Panc1 (cell line): ENCODE results near the gene SVIL. TPM values are rescaled to one million over a fixed set of nuclear protein-coding genes. Genes with fewer than 3 reads are reported as not detected.
"Not testable (repeated sequence)": the region's sequence is repeated elsewhere in the genome, so short reads cannot be mapped to it uniquely, and the experiment has no call there.

Source experiments
- ATAC-seq: fragments of 200-7000 bp; cut with Tn5 transposase; 2 replicates; pipeline ENCODE4 v1.9.1; 2020; ENCODE audit warnings: mild to moderate bottlenecking, moderate library complexity
- BruUV-seq: library from RNA; stranded (reverse); fragments of 400-500 nt; replicated peaks from 2 replicates; lab custom pipeline; 2021; lab: Mats Ljungman, UMichigan
- CTCF ChIA-PET: fragments of 300-600 bp; sonication (Branson Sonifier 250); formaldehyde crosslinking; loops from one replicate; lab custom pipeline; 2022; ENCODE audit warnings: antibody characterized with exemption; lab: Charles Lee
- POLR2A ChIA-PET: fragments of 300-600 bp; sonication (Branson Sonifier 250); formaldehyde crosslinking; loops from one replicate; lab custom pipeline; 2022; ENCODE audit warnings: antibody characterized with exemption; lab: Charles Lee
- DNase-seq: peaks from one replicate; pipeline ENCODE4 v3.0.0-alpha.2; 2010; ENCODE audit warnings: low read depth, low spot score
- H3K27ac ChIP-seq: 2 replicates; pipeline ENCODE4 v1.5.1; 2011; ENCODE audit warnings: mild to moderate bottlenecking, low read length, inconsistent platforms
- H3K27me3 ChIP-seq: fragments of 200-500 bp; sonication (Bioruptor generic); 2 replicates; pipeline ENCODE4 v1.6.0; 2014; ENCODE audit warnings: low read length, inconsistent platforms; ENCODE audit not compliant: control insufficient read depth, insufficient read depth
- H3K36me3 ChIP-seq: fragments of 200-500 bp; sonication (Bioruptor generic); 2 replicates; pipeline ENCODE4 v1.5.1; 2014; ENCODE audit warnings: inconsistent platforms, mild to moderate bottlenecking, low read length, moderate library complexity; ENCODE audit not compliant: control insufficient read depth, insufficient read depth
- H3K4me1 ChIP-seq: 2 replicates; pipeline ENCODE4 v1.5.1; 2011; ENCODE audit warnings: inconsistent platforms, mild to moderate bottlenecking, low read length, moderate library complexity; ENCODE audit not compliant: control insufficient read depth, insufficient read depth
- H3K4me3 ChIP-seq, 2 experiments: 2 replicates each; pipeline ENCODE4 v1.5.1; 2011 to 2012; ENCODE audit warnings: low read depth in 2 of 2, low read length in 2 of 2, mild to moderate bottlenecking in 2 of 2, inconsistent platforms in 1 of 2, moderate library complexity in 1 of 2
- H3K9me3 ChIP-seq: fragments of 200-500 bp; sonication (Bioruptor generic); 2 replicates; pipeline ENCODE4 v1.5.1; 2014; ENCODE audit warnings: low read depth, mild to moderate bottlenecking, inconsistent platforms, low read length, moderate library complexity; ENCODE audit not compliant: control insufficient read depth, insufficient read depth
- POLR2AphosphoS5 ChIP-seq: IDR thresholded peaks from 2 replicates; pipeline ENCODE4 v1.6.1; 2012; ENCODE audit warnings: mild to moderate bottlenecking, low read depth, low read length, moderate library complexity
- REST ChIP-seq, 2 experiments: IDR thresholded peaks; 2 replicates each; pipeline ENCODE4 v1.6.1; 2011 to 2012; ENCODE audit warnings: low read depth in 2 of 2, control low read depth in 1 of 2, low read length in 1 of 2, mild to moderate bottlenecking in 1 of 2, moderate library complexity in 1 of 2; ENCODE audit not compliant: insufficient read depth in 1 of 2
- SIN3A ChIP-seq: IDR thresholded peaks from 2 replicates; pipeline ENCODE4 v1.6.1; 2012; ENCODE audit warnings: low read depth, mild to moderate bottlenecking, low read length, moderate library complexity, borderline replicate concordance; ENCODE audit not compliant: insufficient read depth
- TCF7L2 ChIP-seq: IDR thresholded peaks from 2 replicates; pipeline ENCODE4 v1.6.1; 2011; ENCODE audit warnings: mild to moderate bottlenecking, low read depth, low read length, inconsistent platforms
- in situ Hi-C: cut with HindIII; loops from 2 replicates; pipeline ENCODE4 v1.10.0; 2016; ENCODE audit warnings: low sequenced_read_pairs, low pct_unique_long_range_greater_than_20kb
- intact Hi-C: fragments of 100-400 bp; cut with micrococcal nuclease; formaldehyde crosslinking; loops from one replicate; pipeline ENCODE4 v1.10.0; 2022; ENCODE audit not compliant: unreplicated experiment
- total RNA-seq: library from RNA; stranded (reverse); gene quantifications from one replicate; pipeline ENCODE4 v1.2.1, GENCODE V29; 2021; ENCODE audit not compliant: unreplicated experiment
- TF ChIP-seq, protein P1 (sequence below): fragments of 450-650 bp; IDR thresholded peaks from 2 replicates; pipeline ENCODE4 v1.5.1; 2017; ENCODE audit warnings: mild to moderate bottlenecking

Gene SVIL
- total RNA-seq, 1 experiment from 2014 or later, result 72.8 TPM

- Histone ChIP-seq H3K27me3 (no peaks in the 10 kb centered on the region), H3K4me3 (no peak overlapping the region), H3K9me3 (no peaks in the 10 kb centered on the region), H3K4me1 (no peaks in the 10 kb centered on the region), H3K27ac (no peak overlapping the region), H3K36me3 (no peaks in the 10 kb centered on the region)
- ChIA-PET CTCF (no interaction called here), POLR2A (no interaction called here)
- no TSS peak for BruUV-seq
- TF ChIP-seq POLR2AphosphoS5 (no peak), SIN3A (no peak), TCF7L2 (no peak), REST (IDR thresholded peaks at IDR 0.05; ENCODE audit: insufficient read depth in 1 of 2, low read depth in 2 of 2, low read length in 1 of 2) (no peak)
- TF ChIP-seq, protein P1, sequence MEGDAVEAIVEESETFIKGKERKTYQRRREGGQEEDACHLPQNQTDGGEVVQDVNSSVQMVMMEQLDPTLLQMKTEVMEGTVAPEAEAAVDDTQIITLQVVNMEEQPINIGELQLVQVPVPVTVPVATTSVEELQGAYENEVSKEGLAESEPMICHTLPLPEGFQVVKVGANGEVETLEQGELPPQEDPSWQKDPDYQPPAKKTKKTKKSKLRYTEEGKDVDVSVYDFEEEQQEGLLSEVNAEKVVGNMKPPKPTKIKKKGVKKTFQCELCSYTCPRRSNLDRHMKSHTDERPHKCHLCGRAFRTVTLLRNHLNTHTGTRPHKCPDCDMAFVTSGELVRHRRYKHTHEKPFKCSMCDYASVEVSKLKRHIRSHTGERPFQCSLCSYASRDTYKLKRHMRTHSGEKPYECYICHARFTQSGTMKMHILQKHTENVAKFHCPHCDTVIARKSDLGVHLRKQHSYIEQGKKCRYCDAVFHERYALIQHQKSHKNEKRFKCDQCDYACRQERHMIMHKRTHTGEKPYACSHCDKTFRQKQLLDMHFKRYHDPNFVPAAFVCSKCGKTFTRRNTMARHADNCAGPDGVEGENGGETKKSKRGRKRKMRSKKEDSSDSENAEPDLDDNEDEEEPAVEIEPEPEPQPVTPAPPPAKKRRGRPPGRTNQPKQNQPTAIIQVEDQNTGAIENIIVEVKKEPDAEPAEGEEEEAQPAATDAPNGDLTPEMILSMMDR, result no peak
- in situ Hi-C loops, result no loop called here
- ATAC-seq (no peak), DNase-seq (no peak)
- intact Hi-C loops, result no loop called here
These were observed 67.8 kb downstream of the SVIL start for GRCh38 chr10:29567003-29567402.

DNA sequence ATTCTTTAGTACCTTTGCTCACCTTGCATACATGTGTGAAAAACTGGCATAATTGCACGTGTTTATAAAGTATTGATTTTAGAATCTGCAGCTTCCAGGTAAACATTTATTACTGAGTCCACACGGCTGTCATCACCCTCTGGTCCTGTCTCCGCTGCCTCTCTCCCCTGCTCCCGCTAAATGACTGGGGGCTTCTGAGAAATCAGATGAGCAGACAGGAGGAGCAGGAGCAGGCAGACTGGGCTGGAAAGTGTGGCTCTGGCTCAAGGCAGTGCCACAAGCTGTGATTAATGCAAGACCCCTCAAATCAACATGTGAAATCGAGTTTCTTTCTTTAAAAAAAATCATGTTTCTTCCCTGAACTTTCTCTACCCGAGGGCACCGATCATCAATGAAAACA, 68.6 kb downstream of the SVIL start:
- CTCF ChIA-PET, ATAC-seq, in situ Hi-C loops, POLR2A ChIA-PET, H3K36me3 ChIP-seq, H3K4me3 ChIP-seq, H3K9me3 ChIP-seq, H3K27ac ChIP-seq, intact Hi-C loops, BruUV-seq, DNase-seq, H3K4me1 ChIP-seq, H3K27me3 ChIP-seq: not testable (repeated sequence)

- H3K27me3 ChIP-seq, result no peaks in the 10 kb centered on the region
- no peak overlapping the region for H3K4me3 ChIP-seq
- ChIA-PET POLR2A (no interaction called here), CTCF (no interaction called here)
- H3K4me1 ChIP-seq, result no peaks in the 10 kb centered on the region
- H3K9me3 ChIP-seq, result no peaks in the 10 kb centered on the region
- intact Hi-C loops, result no loop called here
- DNase-seq, result no peak
- H3K36me3 ChIP-seq, result no peaks in the 10 kb centered on the region; the same call in 1 of the 2 replicates
- BruUV-seq, result no TSS peak
- in situ Hi-C loops, result no loop called here
- no peak for ATAC-seq
- H3K27ac ChIP-seq, result no peak overlapping the region
- TF ChIP-seq, protein P1, result no peak
- TF ChIP-seq POLR2AphosphoS5, result no peak
- no peak for TF ChIP-seq SIN3A
- no peak for TF ChIP-seq REST (IDR thresholded peaks at IDR 0.05; ENCODE audit: insufficient read depth in 1 of 2, low read depth in 2 of 2, low read length in 1 of 2)
- no peak for TF ChIP-seq TCF7L2
These were observed 71.2 kb downstream of the SVIL start for GRCh38 chr10:29563420-29564035.
